Lower lobe of right lung (tissue), 2 donors: ENCODE measurements around the gene SLC36A1. TPM values are rescaled to one million over a fixed set of nuclear protein-coding genes. Genes with fewer than 3 reads are reported as not detected.

Experiments
- ATAC-seq, 2 donors: fragments of 200-7000 bp; cut with Tn5 transposase; one replicate each; pipeline ENCODE4 v1.9.1; 2020 to 2022; ENCODE audit warnings: mild to moderate bottlenecking in 2 of 2, moderate library complexity in 2 of 2
- DNase-seq: peaks from one replicate; pipeline ENCODE4 v3.0.0-alpha.2; 2020
- H3K27ac ChIP-seq: fragments of 200-600 bp; one replicate; pipeline ENCODE4 v1.8.0; 2022
- H3K27me3 ChIP-seq: fragments of 200-600 bp; one replicate; pipeline ENCODE4 v1.8.0; 2022; ENCODE audit warnings: low read depth
- H3K36me3 ChIP-seq: fragments of 200-600 bp; one replicate; pipeline ENCODE4 v1.8.0; 2022; ENCODE audit warnings: mild to moderate bottlenecking
- H3K4me1 ChIP-seq: fragments of 200-600 bp; one replicate; pipeline ENCODE4 v1.8.0; 2022
- H3K4me3 ChIP-seq: fragments of 200-600 bp; one replicate; pipeline ENCODE4 v1.8.0; 2022; ENCODE audit warnings: mild to moderate bottlenecking
- H3K9me3 ChIP-seq: fragments of 200-600 bp; one replicate; pipeline ENCODE4 v1.8.0; 2022
- CTCF ChIP-seq: fragments of 200-600 bp; IDR thresholded peaks from one replicate; pipeline ENCODE4 v1.8.0; 2022; ENCODE audit warnings: antibody characterized with exemption, mild to moderate bottlenecking
- intact Hi-C: fragments of 100-400 bp; cut with DNase I; formaldehyde crosslinking; loops from one replicate; pipeline ENCODE4 v1.11.0; 2022
- total RNA-seq: library from RNA; stranded (reverse); fragmentation: NEBNext Ultra II Directional; extraction: Animal tissue kit (Norgen Biotek cat#: 25700); gene quantifications from one replicate; pipeline ENCODE4 v1.2.1, GENCODE V29; 2021
- donor health status: DM: no; HTN: yes; CAD: no; lungs with severe emphysema.

Gene SLC36A1
- total RNA-seq, 1 donor from 2014 or later = 11.5 TPM

- Histone ChIP-seq H3K27me3 (no peaks in the 10 kb centered on the region), H3K4me1 (no peaks in the 10 kb centered on the region), H3K36me3 (no peaks in the 10 kb centered on the region), H3K9me3 (no peaks in the 10 kb centered on the region), H3K27ac (no peak overlapping the region), H3K4me3 (no peak overlapping the region)
- intact Hi-C loops = no loop called here
- TF ChIP-seq CTCF = no peak
- no peak for DNase-seq
- no peak for ATAC-seq
Observed at GRCh38 chr5:151528153-151528552, 80.8 kb downstream of the SLC36A1 start.

DNA sequence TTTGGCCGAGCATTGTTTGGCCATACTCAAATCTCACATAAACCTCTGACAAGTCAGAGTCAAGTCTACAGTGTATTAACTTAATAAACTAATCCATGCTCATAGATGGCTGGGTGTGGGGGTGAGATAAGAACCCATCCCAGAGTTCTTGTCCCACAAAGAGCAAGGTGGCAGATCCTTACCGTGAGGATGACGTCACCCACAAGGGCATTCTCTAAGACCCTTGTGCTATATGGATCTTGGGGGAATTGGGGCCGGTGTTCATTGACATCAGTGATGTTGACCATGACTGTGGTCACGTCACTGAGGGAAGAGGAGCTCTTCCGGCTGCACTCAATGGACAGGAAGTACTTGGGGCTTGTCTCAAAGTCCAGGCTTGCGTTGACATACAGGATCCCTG lies 81.6 kb downstream of the SLC36A1 start:
- Histone ChIP-seq H3K27me3 (no peaks in the 10 kb centered on the region), H3K9me3 (no peaks in the 10 kb centered on the region), H3K36me3 (no peaks in the 10 kb centered on the region), H3K27ac (no peak overlapping the region), H3K4me3 (no peak overlapping the region), H3K4me1 (no peaks in the 10 kb centered on the region)
- intact Hi-C loops = no loop called here
- TF ChIP-seq CTCF = no peak
- ATAC-seq (no peak), DNase-seq (no peak)

DNA sequence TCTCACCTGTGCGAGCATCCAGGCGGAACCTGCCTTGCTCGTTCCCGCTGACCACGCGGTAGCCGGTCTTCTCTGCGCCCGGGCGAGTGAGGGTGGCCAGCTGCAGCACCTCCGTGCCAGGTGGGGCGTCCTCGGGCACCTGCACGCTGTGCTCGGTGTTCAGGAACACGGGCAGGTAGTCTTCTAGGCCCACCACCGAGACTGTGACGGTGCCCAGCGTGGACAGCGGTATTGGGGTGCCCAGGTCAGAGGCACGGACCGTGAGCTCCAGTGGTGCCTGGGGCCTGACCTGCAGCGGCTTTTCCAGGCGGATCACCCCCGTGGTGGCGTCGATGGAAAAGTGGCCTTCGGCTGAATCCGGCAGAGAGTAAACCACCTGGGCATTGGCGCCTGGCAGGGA lies 84.2 kb downstream of the SLC36A1 start:
- no peaks in the 10 kb centered on the region for H3K27me3 ChIP-seq
- H3K4me3 ChIP-seq = no peak overlapping the region
- H3K36me3 ChIP-seq = no peaks in the 10 kb centered on the region
- ATAC-seq (no peak), DNase-seq (no peak)
- no peak overlapping the region for H3K27ac ChIP-seq
- no peak for TF ChIP-seq CTCF
- intact Hi-C loops = no loop called here
- no peaks in the 10 kb centered on the region for H3K4me1 ChIP-seq
- H3K9me3 ChIP-seq = no peaks in the 10 kb centered on the region

DNA sequence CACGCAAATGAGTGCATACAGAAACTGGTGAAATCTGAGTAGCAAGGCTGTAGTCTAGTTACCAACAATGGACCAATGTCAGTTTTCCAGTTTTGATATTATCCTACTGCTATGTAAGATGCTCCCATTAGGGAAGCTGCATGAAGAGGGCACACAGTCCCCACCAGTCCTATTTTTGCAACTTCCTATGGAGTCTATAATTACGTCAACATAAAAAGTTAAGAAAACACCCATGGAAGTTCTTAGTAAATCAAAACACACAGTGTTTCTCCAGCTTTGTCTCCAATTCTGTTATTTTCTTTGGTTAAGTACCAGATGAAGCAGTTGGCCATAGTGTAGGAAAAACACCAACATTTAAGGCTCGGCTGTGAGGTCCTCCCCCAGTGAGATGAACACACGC lies 85.0 kb downstream of the SLC36A1 start:
- no peak for TF ChIP-seq CTCF
- no peak overlapping the region for H3K27ac ChIP-seq
- intact Hi-C loops = no loop called here
- H3K4me1 ChIP-seq = no peaks in the 10 kb centered on the region
- no peaks in the 10 kb centered on the region for H3K9me3 ChIP-seq
- no peak for DNase-seq
- no peak for ATAC-seq
- no peaks in the 10 kb centered on the region for H3K36me3 ChIP-seq
- H3K4me3 ChIP-seq = no peak overlapping the region
- H3K27me3 ChIP-seq = no peaks in the 10 kb centered on the region

DNA sequence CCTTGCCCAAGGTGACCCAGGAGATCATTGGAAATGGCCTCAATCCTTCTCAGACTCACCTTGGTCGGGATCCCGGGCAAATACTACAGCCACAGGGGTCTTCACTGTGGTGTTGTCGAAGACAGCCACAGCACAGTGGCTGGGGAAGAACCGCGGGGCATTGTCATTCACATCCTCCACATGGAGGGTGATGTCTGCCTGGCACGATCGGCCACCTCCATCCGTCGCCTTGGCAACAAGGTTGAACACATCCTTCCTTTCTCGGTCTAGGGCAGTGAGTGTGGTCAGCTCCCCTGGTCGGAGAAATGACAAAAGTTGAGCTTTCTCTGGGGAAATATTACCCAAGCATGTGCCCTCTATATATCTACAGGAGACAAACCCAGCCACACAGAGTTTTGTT lies 86.9 kb downstream of the SLC36A1 start:
- DNase-seq = no peak
- intact Hi-C loops = no loop called here
- TF ChIP-seq CTCF = no peak
- Histone ChIP-seq H3K27me3 (no peaks in the 10 kb centered on the region), H3K4me1 (no peaks in the 10 kb centered on the region), H3K9me3 (no peaks in the 10 kb centered on the region), H3K36me3 (no peaks in the 10 kb centered on the region), H3K27ac (no peak overlapping the region), H3K4me3 (no peak overlapping the region)
- ATAC-seq = no peak

DNA sequence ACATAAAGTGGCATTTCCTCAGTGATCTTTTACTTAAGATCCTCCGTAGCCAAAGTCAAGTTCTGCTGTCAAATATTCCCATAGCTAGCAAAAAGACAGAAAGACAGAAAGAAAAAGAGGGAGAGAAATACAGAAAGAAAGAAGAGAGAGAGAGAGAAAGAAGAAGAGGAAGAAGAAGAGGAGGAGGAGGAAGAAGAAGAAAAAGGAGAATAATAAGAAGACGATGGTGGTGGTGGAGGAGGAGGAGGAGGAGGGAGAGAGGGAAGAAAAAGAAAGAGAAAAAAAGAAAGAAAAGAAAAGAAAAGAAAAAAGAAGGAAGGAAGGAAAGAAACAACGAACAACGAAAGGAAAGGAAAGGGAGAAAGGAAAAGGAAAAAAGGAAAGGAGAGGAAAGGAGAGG lies 89.6 kb downstream of the SLC36A1 start:
- no peaks in the 10 kb centered on the region for H3K27me3 ChIP-seq
- no peaks in the 10 kb centered on the region for H3K36me3 ChIP-seq
- intact Hi-C loops = no loop called here
- H3K27ac ChIP-seq = no peak overlapping the region
- H3K4me3 ChIP-seq = no peak overlapping the region
- H3K4me1 ChIP-seq = no peaks in the 10 kb centered on the region
- TF ChIP-seq CTCF = no peak
- no peak for DNase-seq
- ATAC-seq = no peak
- H3K9me3 ChIP-seq = no peaks in the 10 kb centered on the region
